HG03457 (cell line): ENCODE data around the gene CPNE8.
"Not testable (repeated sequence)": the region's sequence is repeated elsewhere in the genome, so short reads cannot be mapped to it uniquely, and the experiment has no call there.

Source experiments
- ATAC-seq: cut with Tn5 transposase; IDR thresholded peaks from one replicate; pipeline ENCODE4 v1.9.1; 2021; ENCODE audit warnings: moderate number of reproducible peaks; ENCODE audit not compliant: unreplicated experiment

The CPNE8 gene

DNA sequence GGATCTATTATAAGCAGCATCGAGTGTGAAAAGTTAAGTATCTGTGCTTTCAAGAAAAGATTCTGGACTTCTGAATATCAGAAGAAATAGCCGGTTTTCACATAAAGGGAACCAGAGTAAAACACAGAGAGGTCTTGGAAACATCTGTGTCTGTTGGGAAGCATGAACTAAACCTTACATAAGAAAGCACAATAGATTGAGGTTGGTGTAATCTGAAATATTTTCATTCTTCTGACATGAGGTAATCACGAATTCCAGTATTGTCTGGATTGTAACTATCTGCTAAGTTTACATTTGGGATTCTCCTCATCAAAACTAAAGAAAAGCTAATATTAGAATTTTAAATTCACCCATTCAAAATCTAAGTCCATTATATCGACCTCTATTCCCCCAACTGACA, 161.3 kb downstream of the CPNE8 start:
- ATAC-seq, result no peak

DNA sequence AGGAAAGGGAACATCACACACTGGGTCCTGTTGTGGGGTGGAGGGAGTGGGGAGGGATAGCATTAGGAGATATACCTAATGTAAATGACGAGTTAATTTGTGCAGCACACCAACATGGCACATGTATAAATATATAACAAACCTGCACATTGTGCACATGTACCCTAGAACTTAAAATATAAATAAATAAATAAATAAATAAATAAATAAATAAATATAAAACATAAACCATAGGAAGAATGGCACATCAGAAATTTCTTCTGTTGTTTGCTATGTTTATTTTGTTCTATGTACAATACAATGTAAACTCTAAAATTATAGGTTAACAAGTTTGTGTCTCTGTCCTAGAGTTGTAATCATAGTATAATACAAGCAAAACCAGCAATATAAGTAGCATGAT, 162.9 kb downstream of the CPNE8 start:
- not testable (repeated sequence) for ATAC-seq

DNA sequence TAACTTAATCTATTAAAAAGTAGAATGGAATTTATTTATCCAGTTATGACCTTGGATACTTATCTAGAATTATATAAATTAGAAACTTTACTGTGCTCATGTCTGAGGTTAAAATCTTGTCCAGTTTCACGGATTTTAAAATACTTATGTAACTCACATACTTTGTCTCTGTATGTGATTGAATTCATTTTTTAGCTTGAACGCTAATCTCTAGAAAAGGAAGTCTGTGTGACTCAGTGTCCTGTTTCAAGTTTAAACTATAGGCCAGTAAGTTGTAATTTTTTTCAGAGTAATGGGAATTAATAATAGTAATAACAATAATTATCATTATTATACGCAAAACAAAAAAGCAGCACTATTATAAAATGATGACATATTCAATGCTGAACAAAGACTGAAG, 168.6 kb downstream of the CPNE8 start:
- ATAC-seq, result no peak

DNA sequence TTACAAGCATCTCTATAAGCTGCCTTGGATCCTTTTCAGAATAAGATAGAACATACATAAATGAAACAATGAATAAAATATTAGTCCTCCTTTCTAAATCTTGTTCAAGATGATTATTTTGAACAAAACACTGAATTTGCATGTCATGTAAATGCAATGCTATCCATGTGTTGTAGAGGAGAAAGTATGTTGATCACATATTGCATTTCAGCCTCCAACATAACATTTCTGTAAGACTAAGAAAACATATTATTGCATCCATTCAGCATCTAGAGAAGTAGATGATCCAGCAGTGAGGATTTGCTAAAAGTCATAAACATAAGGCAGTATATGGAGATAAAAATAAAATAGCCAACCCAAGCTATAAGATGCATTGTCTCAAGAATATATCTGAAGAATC, 172.6 kb downstream of the CPNE8 start:
- no peak for ATAC-seq

DNA sequence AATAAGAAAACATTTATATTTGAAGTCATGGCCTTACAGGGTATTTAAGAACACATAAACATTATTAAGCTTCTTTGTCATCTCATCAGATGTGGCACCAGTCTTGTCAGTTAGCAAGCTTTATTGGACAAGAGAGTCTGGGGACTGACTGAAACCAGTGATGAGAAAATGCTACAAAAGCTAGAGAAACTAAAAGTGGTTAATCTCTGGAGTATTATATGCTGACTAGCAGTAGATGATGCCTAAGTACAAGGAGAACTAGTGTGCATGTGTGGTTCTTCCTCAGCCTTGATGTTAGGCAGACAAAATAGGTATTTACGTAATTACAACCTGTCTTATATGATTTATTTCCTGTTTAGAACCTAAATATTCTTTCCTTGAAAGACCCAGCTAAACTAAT, 176.5 kb downstream of the CPNE8 start:
- ATAC-seq, result no peak

DNA sequence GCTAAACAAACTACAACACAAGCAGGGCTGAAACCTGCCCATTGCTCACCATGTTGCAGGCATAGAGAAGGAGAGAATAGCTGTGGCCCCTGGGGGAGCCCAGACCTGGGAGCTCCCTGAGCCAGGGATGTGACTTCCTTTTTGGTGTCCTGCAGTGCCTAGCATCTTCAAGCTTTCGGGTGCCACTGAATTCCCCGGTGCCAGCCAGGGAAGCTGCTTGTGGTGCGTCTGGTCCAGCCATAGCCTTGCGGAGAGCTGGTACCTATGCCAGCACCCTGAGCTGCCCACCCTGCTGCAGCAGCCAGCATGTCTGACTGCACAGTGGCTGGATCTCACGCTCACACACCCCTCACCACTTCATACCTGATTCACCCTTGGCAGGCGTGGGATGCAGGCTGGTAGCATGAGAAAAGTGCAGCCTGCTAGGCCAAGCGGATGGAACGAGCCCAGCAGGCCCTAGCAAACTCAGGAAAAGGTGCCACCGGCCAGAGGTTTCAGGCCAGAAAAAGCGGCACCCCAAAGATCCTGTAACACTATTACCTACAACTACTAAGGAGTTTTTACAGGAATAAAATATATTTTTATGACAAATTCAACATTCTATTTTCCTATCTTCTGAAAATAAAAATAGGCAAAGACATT, 183.7 kb downstream of the CPNE8 start:
- no peak for ATAC-seq

DNA sequence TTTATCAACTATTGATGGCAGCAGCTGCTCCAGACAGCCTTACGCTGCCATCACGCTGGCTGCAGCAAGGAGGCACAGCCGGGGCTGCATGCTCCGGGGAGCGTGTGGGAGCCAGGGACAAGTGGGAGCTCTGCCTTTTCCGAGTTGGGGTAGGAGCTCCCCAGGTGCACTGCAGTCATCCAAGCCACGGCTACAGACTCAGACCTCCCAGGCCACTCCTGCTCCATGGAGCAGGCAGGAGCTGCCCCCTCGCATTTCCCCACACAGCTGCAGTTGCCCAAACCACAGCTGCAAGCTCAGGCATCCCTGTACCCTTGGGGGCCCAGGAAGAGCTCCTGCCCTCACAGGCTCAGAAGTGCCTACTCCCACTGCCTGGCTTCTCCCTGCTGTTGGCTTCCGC, 184.7 kb downstream of the CPNE8 start:
- no peak for ATAC-seq

DNA sequence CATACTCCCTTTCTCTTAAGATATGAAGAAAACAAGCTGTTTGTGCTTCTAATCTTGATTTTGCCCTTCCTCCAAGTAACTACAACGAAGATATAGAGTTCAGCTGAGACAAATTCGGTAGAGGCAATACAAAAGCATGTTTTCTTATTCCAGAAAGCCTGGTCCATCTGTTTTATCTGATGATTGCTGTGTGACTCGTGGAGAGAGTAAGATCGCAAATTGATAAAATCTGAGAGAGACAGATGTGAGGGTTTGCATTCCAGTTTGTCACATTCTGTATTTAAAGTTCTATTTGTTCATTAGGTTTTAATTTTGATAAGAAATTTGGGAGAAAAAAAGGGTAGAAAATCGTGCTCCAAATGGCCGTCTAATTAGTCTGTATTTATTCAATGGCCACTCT, 192.1 kb downstream of the CPNE8 start:
- no peak for ATAC-seq

DNA sequence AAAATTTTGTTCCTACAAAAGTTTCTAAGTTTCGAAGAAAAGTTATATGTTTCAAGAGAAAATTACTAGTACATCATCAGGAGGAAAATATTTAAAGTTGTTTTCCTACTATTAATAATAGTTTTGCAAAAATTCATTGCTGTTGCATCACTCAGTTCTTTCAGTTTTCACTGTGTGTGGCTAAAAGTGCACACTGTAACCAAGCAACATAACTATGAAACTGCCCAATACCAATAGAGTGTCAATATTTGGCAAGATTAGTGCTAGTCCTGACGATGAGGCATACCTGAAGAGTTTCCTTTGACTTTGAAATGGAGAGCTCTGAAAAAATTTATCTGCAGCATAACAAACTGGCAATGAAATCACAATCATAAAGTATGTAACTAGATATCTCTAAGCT, 194.3 kb downstream of the CPNE8 start:
- ATAC-seq, result peak; percentile 69

DNA sequence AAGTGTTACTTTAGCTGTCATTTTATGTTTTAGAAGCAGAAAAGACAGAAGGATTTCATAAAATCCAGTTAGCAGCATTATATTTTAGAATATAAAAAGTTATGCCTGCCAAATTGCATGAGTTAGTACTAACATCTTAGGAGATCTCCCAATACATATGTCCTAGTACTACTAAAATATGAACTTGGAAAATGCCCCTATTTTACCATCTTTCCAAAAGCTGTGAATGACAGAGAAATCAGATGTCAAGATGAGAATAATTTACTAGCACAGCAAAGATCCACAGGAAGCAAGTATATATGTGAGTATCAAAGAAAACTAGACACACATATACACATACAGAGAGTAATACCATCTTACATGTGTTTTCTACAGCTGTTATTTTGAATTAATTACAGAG, 196.9 kb downstream of the CPNE8 start:
- ATAC-seq, result no peak

DNA sequence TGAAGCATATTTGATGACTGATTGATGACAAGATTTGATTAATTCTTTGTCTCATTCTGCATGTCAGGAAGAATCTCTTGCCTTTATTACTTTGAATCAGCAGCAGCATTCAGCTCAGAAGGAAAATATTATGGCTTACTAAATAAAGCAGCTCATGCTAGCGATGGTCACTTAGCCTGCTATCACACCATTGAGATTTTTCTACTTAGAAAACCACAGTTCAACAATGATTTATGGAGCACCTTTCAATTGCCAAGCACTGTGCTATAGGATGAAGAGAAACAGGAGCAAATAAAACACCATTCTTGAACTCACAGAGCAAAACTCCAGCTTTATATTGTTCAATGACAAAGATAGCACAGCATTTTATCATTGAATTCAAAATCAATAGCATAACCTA, 197.7 kb downstream of the CPNE8 start:
- no peak for ATAC-seq

DNA sequence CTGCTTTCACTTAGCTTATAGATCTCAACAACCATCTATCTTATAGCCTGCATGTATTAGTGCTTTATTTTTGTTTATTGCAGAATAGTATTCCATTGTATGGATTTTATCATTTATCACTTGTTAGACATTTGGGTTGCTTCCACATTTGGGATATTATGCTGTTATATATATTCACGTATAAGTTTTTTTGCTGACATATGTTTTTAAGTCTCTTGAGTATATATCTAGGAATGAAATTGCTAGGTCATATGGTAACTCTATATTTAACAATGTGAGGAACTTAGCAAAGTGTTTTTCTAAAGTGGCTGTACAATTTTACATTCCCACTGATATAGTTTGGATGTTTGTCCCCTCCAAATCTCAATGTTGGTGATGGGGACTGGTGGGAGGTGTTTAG, 208.1 kb downstream of the CPNE8 start:
- ATAC-seq, result no peak

DNA sequence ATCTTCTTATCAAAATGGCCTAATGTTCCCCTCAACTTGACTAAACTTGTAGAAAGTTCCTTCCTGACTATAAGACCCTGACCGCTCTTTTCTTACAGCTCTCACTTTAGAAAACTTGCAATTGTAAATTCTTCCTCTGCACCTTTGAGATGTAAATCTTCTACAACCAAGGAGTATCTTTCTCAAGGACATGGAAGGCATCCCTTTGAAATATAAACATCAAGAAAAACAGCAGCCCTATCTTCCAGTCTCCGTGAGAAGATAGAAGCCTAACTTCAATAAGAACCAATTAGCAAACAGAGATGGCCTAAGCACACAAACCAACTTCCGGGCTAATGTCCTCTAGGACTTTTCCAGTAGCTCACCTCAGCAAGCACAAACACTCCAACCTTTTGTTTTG, 210.3 kb downstream of the CPNE8 start:
- no peak for ATAC-seq

DNA sequence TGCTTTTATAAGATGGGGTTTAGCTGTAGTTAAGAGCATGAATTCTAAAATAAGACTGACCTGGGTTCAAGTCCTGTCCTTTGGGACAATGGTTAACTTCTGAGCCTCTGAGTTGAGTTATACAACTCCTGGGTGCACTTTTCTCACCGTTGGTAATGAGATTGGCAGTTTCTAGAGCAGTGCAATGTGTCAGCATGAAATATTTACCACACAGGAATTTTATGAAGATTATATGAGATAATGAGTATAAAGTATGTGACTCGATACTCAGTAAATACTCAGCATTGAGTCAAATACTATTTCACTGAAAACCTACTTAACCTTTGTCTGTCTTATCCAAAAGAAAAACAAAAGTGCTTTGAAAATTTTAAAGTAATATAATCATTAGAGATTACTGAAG, 214.2 kb downstream of the CPNE8 start:
- ATAC-seq, result no peak

DNA sequence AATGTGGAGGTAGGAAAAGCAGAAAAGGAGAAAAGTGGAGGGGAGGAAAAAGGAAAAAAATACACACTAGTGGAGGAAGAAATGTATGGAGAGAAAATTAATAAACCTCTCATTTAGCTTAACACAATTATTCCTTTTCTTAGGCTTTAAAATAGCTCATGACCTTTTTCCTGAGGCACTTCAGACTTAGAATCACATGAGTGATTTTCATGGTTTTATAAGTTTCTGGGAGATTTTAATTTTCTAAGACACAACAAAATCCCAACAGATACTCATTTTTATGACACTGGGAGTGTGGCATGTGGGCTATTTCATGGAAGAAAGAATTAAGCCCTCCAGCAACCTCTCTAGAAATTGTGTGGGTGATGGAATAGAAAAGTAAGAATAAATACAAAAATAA, 214.7 kb downstream of the CPNE8 start:
- no peak for ATAC-seq

DNA sequence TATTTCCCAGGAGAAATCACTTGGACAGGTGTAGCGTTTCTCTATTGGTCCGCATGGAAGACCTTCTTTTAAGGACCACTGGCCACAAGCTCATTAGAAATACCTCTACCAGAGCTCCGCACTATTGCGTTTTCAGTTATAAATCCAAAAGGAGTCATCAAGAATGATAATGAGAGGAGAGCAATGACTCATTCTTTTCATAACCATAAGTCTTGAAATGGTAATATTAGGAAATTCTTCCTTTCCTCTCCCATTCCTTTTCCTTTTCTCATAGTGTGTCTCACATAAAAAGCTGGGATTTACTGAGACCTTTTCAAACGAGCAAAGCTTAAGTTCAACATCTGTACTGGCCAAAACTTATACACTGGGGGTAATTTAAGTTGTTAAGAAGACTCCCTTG, 215.7 kb downstream of the CPNE8 start:
- no peak for ATAC-seq

DNA sequence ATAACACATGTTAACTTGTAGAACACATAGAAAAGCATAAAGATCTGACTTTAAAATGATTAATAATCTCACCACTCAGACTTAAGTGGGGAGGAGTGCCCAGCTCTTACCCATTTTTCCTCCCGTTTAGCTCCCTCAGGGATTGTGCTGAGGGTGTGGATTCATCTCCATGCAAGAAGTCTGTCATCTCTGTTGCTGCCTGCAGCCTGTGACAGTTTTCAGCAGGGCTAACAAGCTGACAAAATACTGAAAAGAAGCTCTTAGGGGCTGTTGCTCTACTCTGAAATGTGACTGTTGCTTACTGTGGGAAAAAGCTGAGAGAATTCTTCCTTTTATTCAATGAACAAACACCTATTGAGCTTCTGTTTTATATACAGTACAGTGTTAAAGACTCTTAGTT, 216.2 kb downstream of the CPNE8 start:
- ATAC-seq, result no peak

DNA sequence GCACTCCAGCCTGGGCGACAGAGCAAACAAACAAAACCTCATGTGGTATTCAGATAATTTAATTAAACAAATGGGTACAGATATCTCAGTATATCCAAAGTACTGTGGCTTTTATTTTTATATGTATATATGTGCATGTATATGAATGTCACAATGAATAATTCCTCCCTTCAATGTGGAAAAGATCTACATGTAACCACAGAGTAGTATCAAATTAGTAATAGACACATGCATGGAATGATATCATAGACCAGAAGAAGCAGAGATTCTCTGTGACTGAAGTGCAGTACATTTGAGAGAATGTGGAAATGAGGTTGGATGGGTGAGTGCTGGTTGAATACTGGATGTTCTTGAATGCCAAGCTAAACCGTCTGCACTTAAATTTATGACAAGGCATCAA, 222.9 kb downstream of the CPNE8 start:
- ATAC-seq, result no peak

DNA sequence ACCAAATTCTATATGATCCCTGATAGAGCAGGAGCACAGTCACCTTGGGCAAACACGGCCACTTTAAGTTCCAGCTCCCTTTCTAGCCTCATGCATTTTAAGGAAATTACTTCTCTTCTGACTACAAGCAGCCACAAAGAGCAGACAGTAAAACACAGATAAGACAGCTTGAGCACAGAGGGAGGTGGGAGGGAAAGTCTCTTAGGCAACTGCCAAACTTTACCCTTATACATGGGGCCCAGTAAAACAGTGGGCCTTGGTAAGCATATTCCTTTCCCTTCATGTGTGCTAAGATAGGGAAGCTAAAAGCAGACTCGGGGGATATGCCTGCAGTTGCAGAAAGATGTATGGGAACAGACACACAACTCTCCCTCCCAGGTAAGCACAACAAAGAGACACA, 235.9 kb downstream of the CPNE8 start:
- no peak for ATAC-seq

DNA sequence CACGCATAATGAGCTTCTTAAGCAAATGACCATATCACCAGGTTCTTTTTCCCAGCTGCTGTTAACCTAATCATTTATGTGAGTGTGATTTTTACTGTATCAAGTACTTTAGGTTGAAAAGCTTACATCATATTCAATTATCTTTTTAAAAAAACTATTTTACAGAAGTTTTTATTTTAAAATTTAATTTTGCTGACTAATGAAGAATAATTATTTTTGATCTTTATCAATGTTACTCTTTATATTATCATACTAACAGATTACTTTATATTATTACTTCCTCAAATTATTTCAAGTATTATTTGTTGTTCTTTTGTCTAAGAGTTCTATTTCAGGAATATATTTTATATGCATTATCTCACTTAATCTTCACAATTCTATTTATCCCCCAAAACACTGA, 236.3 kb downstream of the CPNE8 start:
- ATAC-seq, result no peak

DNA sequence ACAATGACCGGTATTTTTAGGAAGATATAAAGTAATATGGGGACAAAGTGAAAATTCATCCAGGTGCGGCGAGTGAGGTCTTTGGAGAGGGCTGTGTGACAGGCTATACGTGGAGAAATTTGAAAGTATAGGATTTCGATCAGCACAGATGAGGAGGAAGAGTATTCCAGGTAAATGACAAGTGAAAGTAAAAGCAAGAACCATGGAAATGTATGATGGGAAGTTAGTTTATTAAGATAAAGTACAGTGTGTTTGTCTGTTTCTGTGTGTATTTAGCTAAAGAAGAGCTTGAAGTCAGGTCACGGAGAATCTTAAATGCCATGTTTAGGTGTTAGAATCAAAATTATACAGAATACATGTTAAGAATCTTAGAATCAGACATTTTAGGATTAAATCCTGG, 239.0 kb downstream of the CPNE8 start:
- no peak for ATAC-seq

DNA sequence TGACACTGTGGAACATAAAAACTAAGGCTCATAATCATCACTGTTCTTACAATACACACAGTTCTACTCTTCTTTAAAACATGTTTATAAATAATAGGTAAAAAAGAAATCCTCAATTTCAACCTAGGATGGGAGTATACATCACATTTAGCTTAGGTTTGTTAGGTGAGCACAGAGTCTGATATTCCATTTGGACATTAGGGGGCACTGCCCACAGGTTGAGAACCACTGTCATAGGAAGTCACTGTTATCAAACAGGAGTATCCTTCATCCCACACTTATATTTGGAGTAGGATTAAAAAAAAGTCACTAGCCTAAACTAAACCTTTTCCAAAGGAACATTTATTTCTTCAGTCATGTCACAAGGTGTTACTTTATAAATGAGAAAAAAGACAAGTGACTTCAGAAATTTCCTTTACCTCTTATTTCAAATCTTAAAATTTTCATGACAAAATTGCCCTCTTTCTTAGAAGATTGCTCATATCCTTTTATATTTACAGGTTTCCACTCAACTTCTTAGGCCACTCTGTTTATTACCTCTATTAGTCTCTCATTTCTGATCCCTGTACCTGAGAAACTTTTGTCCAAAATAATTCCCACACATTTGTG, 240.6 kb downstream of the CPNE8 start:
- no peak for ATAC-seq

DNA sequence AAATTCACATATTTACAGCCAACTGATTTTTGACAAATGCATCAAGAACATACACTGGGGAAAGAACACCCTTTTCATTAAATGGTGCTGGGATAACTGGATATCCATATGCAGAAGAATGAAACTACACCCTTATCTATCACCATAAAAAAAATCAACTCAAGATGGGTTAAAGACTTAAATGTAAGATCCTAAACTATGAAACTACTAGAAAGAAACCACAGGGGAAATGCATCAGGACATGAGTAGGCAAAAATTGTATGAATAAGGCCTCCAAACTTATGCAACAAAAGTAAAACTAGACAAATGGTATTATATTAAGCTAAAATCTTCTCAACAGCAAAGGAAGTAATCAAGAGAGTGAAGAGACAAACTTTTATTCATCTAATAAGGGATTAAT, 242.6 kb downstream of the CPNE8 start:
- ATAC-seq, result no peak
